Liver (tissue), 3 donors: ENCODE measurements around the gene CACNA1A.
A peak's percentile ranks its signal among the peaks of the same experiment; 100 is the strongest.

Source experiments
- EGR1 ChIP-seq, 2 donors: IDR thresholded peaks; 2 replicates each; pipeline ENCODE4 v1.6.1; 2016 to 2018; ENCODE audit warnings: antibody characterized with exemption in 2 of 2, low read depth in 2 of 2
- HNF4A ChIP-seq, 2 donors: conservative IDR thresholded peaks; 2 replicates each; pipeline ENCODE4 v1.6.1; 2016; ENCODE audit warnings: antibody characterized with exemption in 2 of 2, mild to moderate bottlenecking in 2 of 2
- JUND ChIP-seq, 2 donors: IDR thresholded peaks; 2 replicates each; pipeline ENCODE4 v1.6.1; 2016; ENCODE audit warnings: antibody characterized with exemption in 2 of 2
- TAF1 ChIP-seq: conservative IDR thresholded peaks from 2 replicates; pipeline ENCODE4 v1.6.1; 2016; ENCODE audit warnings: antibody characterized with exemption, mild to moderate bottlenecking
- YY1 ChIP-seq: IDR thresholded peaks from 2 replicates; pipeline ENCODE4 v1.6.1; 2016; ENCODE audit warnings: antibody characterized with exemption, mild to moderate bottlenecking
- TF ChIP-seq, protein P1 (sequence below): IDR thresholded peaks from 2 replicates; pipeline ENCODE4 v1.6.1; 2016; ENCODE audit warnings: antibody characterized with exemption
- TF ChIP-seq, protein P2 (sequence below): fragments of 150-350 bp; IDR thresholded peaks from 2 replicates; pipeline ENCODE4 v1.5.1; 2017; ENCODE audit warnings: improper control_type of control experiment, low read depth, low read length; ENCODE audit not compliant: missing input control
- TF ChIP-seq, protein P3 (sequence below): IDR thresholded peaks from 2 replicates; pipeline ENCODE4 v1.6.1; 2016; ENCODE audit warnings: antibody characterized with exemption
- donor health status: healthy.
- donor health status: healthy.

DNA sequence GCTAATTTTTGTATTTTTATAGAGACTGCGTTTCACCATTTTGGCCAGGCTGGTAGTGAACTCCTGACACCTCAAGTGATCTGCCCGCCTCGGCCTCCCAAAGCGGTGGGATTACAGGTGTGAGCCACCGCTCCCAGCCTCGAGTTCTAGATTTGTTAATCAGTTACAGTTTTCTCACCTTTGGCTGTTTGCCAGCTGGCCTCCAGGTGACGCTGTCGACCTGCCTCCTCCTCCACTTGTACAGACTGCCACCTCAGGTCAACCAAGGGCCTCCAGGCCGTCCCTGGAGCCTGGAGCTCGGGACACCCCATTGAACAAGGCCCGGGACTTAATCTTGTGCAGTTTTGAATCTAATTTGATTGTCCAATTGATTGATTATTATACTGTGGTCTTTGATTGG lies 310.6 kb downstream of the CACNA1A start:
- TF ChIP-seq, protein P1, sequence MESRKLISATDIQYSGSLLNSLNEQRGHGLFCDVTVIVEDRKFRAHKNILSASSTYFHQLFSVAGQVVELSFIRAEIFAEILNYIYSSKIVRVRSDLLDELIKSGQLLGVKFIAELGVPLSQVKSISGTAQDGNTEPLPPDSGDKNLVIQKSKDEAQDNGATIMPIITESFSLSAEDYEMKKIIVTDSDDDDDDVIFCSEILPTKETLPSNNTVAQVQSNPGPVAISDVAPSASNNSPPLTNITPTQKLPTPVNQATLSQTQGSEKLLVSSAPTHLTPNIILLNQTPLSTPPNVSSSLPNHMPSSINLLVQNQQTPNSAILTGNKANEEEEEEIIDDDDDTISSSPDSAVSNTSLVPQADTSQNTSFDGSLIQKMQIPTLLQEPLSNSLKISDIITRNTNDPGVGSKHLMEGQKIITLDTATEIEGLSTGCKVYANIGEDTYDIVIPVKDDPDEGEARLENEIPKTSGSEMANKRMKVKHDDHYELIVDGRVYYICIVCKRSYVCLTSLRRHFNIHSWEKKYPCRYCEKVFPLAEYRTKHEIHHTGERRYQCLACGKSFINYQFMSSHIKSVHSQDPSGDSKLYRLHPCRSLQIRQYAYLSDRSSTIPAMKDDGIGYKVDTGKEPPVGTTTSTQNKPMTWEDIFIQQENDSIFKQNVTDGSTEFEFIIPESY: no peak
- TF ChIP-seq, protein P2, sequence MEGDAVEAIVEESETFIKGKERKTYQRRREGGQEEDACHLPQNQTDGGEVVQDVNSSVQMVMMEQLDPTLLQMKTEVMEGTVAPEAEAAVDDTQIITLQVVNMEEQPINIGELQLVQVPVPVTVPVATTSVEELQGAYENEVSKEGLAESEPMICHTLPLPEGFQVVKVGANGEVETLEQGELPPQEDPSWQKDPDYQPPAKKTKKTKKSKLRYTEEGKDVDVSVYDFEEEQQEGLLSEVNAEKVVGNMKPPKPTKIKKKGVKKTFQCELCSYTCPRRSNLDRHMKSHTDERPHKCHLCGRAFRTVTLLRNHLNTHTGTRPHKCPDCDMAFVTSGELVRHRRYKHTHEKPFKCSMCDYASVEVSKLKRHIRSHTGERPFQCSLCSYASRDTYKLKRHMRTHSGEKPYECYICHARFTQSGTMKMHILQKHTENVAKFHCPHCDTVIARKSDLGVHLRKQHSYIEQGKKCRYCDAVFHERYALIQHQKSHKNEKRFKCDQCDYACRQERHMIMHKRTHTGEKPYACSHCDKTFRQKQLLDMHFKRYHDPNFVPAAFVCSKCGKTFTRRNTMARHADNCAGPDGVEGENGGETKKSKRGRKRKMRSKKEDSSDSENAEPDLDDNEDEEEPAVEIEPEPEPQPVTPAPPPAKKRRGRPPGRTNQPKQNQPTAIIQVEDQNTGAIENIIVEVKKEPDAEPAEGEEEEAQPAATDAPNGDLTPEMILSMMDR: no peak
- TF ChIP-seq, protein P3, sequence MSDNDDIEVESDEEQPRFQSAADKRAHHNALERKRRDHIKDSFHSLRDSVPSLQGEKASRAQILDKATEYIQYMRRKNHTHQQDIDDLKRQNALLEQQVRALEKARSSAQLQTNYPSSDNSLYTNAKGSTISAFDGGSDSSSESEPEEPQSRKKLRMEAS: no peak
- TF ChIP-seq TAF1 (no peak), JUND (IDR thresholded peaks at IDR 0.05) (peak in 1 of 2 donors; percentile 18), YY1 (peak; percentile 61), EGR1 (IDR thresholded peaks at IDR 0.05; ENCODE audit: low read depth in 2 of 2) (no peak), HNF4A (conservative IDR thresholded peaks at IDR 0.05) (peak; percentile 51 to 63)
